NB4 (cell line): ENCODE data around the gene FER.

Experiments
- CTCF ChIP-seq: IDR thresholded peaks from one replicate; pipeline ENCODE4 v1.5.1; 2012; ENCODE audit warnings: low read depth, low read length
- POLR2A ChIP-seq: IDR thresholded peaks from 2 replicates; pipeline ENCODE4 v1.6.1; 2011; ENCODE audit warnings: mild to moderate bottlenecking; ENCODE audit not compliant: insufficient read length; ENCODE audit errors: extremely low read depth

- no peak for TF ChIP-seq CTCF
- no peak for TF ChIP-seq POLR2A
Measured at GRCh38 chr5:108881133-108881532, 133.4 kb downstream of the FER start.
